SK-MEL-5 (cell line): Measurements from ENCODE around the gene SLC41A1. TPM values are rescaled to one million over a fixed set of nuclear protein-coding genes. Genes with fewer than 3 reads are reported as not detected.

ENCODE experiments used
- DNase-seq: peaks from one replicate; pipeline ENCODE4 v3.0.0-alpha.2; 2016; ENCODE audit warnings: low read depth, low spot score
- in situ Hi-C: cut with HindIII; loops from 2 replicates; pipeline ENCODE4 v1.10.0; 2016; ENCODE audit warnings: low sequenced_read_pairs, high pct_unique_total_duplicates, low pct_unique_long_range_greater_than_20kb
- total RNA-seq: library from RNA; depleted of rRNA; stranded (reverse); fragments of >200 nt; shearing (Covaris generic); gene quantifications from 2 replicates; pipeline ENCODE4 v1.2.3, GENCODE V29; 2014

The SLC41A1 gene
- total RNA-seq, 1 experiment from 2014 or later: 9.9 TPM

GRCh38 chr1:205774198-205775014, 38.6 kb downstream of the SLC41A1 start:
- in situ Hi-C loops: no loop called here
- peak; percentile 7 for DNase-seq

GRCh38 chr1:205772607-205773032, 40.4 kb downstream of the SLC41A1 start:
- in situ Hi-C loops: no loop called here

GRCh38 chr1:205770618-205771017, 42.4 kb downstream of the SLC41A1 start:
- in situ Hi-C loops: no loop called here
- no peak for DNase-seq

More at GRCh38 chr1:205772607-205773032, 40.4 kb downstream of the SLC41A1 start:
- DNase-seq: no peak

- in situ Hi-C loops: no loop called here
Observed at GRCh38 chr1:205769641-205770365, 43.2 kb downstream of the SLC41A1 start.

GRCh38 chr1:205767248-205767647, 45.8 kb downstream of the SLC41A1 start:
- DNase-seq: no peak
- in situ Hi-C loops: no loop called here

More at GRCh38 chr1:205769641-205770365, 43.2 kb downstream of the SLC41A1 start:
- DNase-seq: no peak

- DNase-seq: no peak
Observed at GRCh38 chr1:205766570-205766969, 46.4 kb downstream of the SLC41A1 start.

GRCh38 chr1:205766038-205766437, 47.0 kb downstream of the SLC41A1 start:
- in situ Hi-C loops: no loop called here
- DNase-seq: no peak

More at GRCh38 chr1:205766570-205766969, 46.4 kb downstream of the SLC41A1 start:
- in situ Hi-C loops: no loop called here

- no peak for DNase-seq
- in situ Hi-C loops: no loop called here
Observed at GRCh38 chr1:205764578-205764977, 48.4 kb downstream of the SLC41A1 start.

GRCh38 chr1:205763980-205764379, 49.0 kb downstream of the SLC41A1 start:
- DNase-seq: no peak
- in situ Hi-C loops: no loop called here

- in situ Hi-C loops: no loop called here
- no peak for DNase-seq
Observed at GRCh38 chr1:205760606-205761005, 52.4 kb downstream of the SLC41A1 start.

- no peak for DNase-seq
- in situ Hi-C loops: no loop called here
Observed at GRCh38 chr1:205756552-205756951, 56.4 kb downstream of the SLC41A1 start.

- in situ Hi-C loops: no loop called here
Observed at GRCh38 chr1:205754857-205755256, 58.1 kb downstream of the SLC41A1 start.

GRCh38 chr1:205751036-205751651, 61.9 kb downstream of the SLC41A1 start:
- in situ Hi-C loops: no loop called here
- DNase-seq: peak; percentile 31

More at GRCh38 chr1:205754857-205755256, 58.1 kb downstream of the SLC41A1 start:
- DNase-seq: no peak

- peak; percentile 99 for DNase-seq
- in situ Hi-C loops: no loop called here
Observed at GRCh38 chr1:205750138-205751035, 62.6 kb downstream of the SLC41A1 start, which contains the start of gene NUCKS1. Gene NUCKS1, minus strand, starts transcription at chr1:205750182. Its CDS starts 209 bp downstream, at chr1:205749973.

- peak; percentile 94 for DNase-seq
- in situ Hi-C loops: no loop called here
Observed at GRCh38 chr1:205749234-205750137, 63.5 kb downstream of the SLC41A1 start.
